NCI-H128 (cell line): ENCODE data around the gene SPDYE2.
"Not testable (repeated sequence)": the region's sequence is repeated elsewhere in the genome, so short reads cannot be mapped to it uniquely, and the experiment has no call there.

Source experiments
- DNase-seq: peaks from one replicate; lab custom pipeline; 2025; ENCODE audit not compliant: unreplicated experiment; lab: John Stamatoyannopoulos, UW

The SPDYE2 gene

GRCh38 chr7:102599699-102600098 lies 48.7 kb downstream of the SPDYE2 start:
- not testable (repeated sequence) for DNase-seq

GRCh38 chr7:102602317-102602716 lies 51.3 kb downstream of the SPDYE2 start:
- DNase-seq: not testable (repeated sequence)

GRCh38 chr7:102604431-102605145 lies 53.6 kb downstream of the SPDYE2 start:
- not testable (repeated sequence) for DNase-seq

GRCh38 chr7:102606848-102607247 lies 55.8 kb downstream of the SPDYE2 start:
- not testable (repeated sequence) for DNase-seq

- DNase-seq: not testable (repeated sequence)
Measured at GRCh38 chr7:102609734-102610133, 58.7 kb downstream of the SPDYE2 start.

- DNase-seq: not testable (repeated sequence)
Measured at GRCh38 chr7:102610441-102610840, 59.4 kb downstream of the SPDYE2 start.

- DNase-seq: not testable (repeated sequence)
Measured at GRCh38 chr7:102611013-102611674, 60.1 kb downstream of the SPDYE2 start.

GRCh38 chr7:102611675-102612325 lies 60.8 kb downstream of the SPDYE2 start:
- not testable (repeated sequence) for DNase-seq
